A673 (cell line): ENCODE measurements around the gene SPON2.

ENCODE experiments used
- EZH2 ChIP-seq: fragments of 200-600 bp; sonication (generic); IDR thresholded peaks from 2 replicates; pipeline ENCODE4 v1.6.1; 2017; ENCODE audit warnings: borderline replicate concordance, low read depth, mild to moderate bottlenecking, mixed read lengths, antibody characterized with exemption, low read length; ENCODE audit not compliant: poor library complexity, severe bottlenecking
- TF ChIP-seq, protein P1 (sequence below): fragments of 300-800, 200-600 bp; sonication (generic); conservative IDR thresholded peaks from 2 replicates; pipeline ENCODE4 v1.5.1; 2017; ENCODE audit warnings: low read depth, mild to moderate bottlenecking, antibody characterized with exemption, low read length, moderate library complexity, mixed read lengths

DNA sequence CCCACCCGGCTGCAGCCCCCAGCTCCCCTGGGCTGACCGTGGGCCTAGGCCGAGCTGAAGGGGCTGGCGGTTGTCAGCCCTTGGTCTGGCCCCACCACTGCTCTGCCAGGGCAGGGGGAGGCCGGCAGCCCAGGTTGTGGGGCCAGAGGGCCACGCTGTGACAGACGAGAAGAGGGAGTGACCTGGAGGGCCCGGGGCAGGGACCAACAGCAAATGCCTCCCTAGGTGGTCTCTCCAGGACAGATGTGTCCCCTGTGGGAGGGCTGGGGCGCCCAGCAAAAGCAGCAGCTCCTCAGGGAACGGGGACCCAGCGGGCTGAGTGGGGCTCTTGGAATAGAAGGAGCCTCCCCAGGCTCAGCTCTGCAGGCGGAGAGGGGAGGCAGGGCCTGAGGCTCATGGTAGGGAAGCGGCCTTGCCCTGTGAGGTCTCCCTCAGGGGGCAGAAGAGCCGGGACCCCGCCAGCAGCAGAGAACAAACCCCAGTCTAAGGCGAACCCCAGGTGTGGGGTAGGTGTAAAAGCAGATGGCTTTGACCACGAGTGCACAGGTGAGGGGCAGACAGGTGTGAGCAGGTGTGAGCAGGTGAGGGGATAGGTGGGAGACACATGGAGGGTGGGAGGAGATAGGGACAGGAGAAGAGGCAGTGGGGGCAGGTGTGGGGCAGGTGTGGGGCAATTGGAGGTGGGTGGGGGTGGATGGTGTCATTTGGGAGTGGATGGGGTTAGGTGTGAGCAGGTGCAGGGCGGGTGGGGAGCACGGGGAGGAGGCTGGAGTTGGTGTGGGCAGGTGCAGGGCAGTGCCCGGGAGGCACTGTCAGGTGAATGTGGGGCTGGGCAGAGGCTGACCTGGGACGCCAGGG is 34.1 kb upstream of the SPON2 start:
- no peak for TF ChIP-seq EZH2
- TF ChIP-seq, protein P1, sequence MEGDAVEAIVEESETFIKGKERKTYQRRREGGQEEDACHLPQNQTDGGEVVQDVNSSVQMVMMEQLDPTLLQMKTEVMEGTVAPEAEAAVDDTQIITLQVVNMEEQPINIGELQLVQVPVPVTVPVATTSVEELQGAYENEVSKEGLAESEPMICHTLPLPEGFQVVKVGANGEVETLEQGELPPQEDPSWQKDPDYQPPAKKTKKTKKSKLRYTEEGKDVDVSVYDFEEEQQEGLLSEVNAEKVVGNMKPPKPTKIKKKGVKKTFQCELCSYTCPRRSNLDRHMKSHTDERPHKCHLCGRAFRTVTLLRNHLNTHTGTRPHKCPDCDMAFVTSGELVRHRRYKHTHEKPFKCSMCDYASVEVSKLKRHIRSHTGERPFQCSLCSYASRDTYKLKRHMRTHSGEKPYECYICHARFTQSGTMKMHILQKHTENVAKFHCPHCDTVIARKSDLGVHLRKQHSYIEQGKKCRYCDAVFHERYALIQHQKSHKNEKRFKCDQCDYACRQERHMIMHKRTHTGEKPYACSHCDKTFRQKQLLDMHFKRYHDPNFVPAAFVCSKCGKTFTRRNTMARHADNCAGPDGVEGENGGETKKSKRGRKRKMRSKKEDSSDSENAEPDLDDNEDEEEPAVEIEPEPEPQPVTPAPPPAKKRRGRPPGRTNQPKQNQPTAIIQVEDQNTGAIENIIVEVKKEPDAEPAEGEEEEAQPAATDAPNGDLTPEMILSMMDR: no peak
